Femur (tissue), 1 donor: ENCODE measurements around the gene CHRNG.
"Not testable (repeated sequence)": the region's sequence is repeated elsewhere in the genome, so short reads cannot be mapped to it uniquely, and the experiment has no call there.

Source experiments
- DNase-seq: peaks from one replicate; pipeline ENCODE4 v3.0.0-alpha.2; 2017

The CHRNG gene

DNA sequence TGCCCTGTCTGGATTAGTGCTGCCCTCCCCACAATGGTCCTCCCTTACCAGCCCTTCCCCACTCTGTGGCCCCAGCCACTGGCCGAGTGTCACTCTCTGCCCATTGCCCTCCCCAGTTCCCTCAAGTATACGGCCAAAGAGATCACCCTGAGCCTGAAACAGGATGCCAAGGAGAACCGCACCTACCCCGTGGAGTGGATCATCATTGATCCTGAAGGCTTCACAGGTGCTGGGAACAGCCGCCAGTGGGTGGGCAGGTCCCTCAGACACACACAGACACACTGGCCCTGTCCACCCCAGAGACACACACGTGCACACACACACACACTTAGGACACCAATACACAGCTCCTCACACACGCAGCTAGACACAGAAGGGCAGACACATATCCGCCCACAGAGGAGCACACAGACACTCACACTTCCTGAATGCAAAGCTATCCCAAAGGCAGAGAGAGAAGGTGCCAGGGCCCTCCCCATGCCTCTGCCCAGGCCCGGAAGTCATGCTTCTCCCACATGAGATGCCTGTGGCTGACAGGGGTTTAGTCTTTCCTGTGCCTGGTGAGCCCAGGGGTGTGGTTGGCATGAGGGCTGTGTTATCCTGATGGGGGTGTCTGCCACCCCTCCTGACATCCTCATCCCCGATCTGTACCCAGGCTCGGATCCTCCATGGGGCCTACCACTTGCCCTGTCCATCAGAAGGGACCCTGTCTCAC, 10.6 kb upstream of the CHRNG start:
- DNase-seq, result no peak

GRCh38 chr2:232529806-232530547, 9.5 kb upstream of the CHRNG start:
- DNase-seq, result no peak

DNA sequence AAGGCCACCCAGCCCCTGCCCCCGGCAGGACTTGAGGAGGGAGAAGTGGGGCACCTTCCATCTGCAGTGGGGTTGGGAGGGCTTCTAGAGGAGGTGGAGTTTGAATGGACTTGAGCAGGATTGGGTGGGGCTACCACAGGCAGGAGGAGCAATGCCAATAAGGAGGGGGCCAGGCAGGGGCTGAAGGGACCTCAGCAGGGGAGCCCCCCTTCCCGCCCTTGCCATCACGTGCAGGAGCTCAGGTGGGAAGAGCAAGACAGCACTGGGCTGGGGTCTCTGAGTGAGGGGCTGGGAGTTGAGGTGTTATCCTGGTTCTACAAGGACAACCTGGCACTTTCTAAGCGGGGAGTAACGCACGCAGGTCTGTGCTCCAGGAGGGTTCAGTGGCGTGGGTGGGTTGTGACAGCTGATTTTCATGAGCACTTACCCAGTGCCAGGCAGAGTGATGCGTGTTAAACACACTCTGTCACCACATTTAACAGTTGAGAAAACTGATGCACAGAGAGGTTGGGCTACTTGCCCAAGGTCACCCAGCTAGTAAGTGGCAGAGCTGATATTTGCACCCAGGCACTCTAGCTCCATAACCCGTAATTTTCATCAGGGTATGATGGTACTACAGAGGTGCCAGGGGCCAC, 8.7 kb upstream of the CHRNG start:
- DNase-seq, result no peak

- no peak for DNase-seq
Observed at GRCh38 chr2:232532419-232532818, 7.1 kb upstream of the CHRNG start.

DNA sequence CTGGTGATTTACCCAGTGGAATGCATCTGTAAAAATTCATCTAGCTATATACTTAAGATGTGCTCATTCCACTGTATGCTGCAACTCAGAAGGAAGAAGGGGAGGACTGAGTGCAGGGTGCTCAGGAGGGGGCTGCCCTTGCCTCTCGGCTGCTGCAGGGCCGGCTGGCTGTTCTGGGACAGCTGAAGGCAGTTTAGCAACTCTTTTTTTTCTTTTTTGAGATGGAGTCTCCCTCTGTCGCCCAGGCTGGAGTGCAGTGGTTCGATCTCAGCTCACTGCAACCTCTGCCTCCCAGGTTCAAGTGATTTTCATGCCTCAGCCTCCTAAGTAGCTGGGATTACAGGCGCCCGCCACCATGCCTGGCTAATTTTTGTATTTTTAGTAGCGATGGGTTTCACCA, 6.7 kb upstream of the CHRNG start:
- DNase-seq, result not testable (repeated sequence)

- DNase-seq, result no peak
Observed at GRCh38 chr2:232533944-232534710, 5.4 kb upstream of the CHRNG start.

GRCh38 chr2:232534940-232535651, 4.4 kb upstream of the CHRNG start:
- DNase-seq, result no peak

- DNase-seq, result no peak
Observed at GRCh38 chr2:232535761-232536530, 3.5 kb upstream of the CHRNG start.

- DNase-seq, result no peak
Observed at GRCh38 chr2:232537079-232537478, 2.4 kb upstream of the CHRNG start.

GRCh38 chr2:232537499-232537898, 2.0 kb upstream of the CHRNG start:
- DNase-seq, result no peak

DNA sequence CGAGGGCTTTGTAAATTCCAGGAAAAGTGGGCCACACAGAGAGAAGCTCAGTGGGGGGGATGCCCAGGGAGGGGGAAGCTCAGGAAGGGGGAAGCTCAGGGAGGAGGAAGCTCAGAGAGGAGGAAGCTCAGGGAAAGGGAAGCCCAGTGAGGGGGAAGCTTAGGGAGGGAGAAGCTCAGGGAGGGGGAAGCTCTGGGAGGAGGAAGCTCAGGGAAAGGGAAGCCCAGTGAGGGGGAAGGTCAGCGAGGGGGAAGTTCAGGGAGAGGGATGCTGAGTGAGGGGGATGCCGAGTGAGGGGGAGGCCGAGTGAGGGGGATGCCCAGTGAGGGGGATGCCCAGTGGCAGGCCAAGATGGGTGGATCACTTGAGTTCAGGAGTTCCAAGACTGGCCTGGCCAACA, 821 bp upstream of the CHRNG start:
- DNase-seq, result no peak

- no peak for DNase-seq
Observed at GRCh38 chr2:232540441-232541041, 1.0 kb downstream of the CHRNG start.

DNA sequence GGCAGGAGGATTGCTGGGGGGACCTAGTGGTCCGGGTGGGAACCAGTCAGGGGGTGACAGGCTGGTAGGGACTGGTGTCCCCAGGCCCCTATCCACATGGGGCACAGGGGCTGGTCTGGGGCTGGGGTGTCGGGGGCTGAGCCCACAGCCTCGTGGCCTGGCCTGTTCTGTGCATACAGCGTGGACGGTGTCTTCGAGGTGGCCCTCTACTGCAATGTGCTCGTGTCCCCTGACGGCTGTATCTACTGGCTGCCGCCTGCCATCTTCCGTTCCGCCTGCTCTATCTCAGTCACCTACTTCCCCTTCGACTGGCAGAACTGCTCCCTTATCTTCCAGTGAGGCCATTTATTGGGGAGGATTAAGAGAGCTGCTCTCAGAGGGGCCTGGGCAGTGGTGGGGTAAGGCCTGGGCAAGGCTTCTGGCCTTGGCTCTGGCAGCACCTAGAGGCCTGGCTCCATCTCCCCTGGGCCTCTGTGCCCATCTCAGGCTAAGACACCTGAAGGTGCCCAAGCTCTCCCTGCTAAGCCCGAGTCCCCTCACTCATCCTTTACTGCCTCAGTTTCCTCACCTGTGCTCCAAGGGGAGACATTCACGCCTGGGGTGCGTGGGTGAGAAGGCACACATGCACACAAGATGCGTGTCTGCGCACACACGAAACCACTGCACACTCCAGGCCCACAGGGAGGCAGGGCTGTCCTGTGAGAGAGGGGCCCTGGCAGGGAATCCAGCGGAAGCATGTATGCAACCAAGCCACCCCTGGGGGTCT, 1.9 kb downstream of the CHRNG start:
- no peak for DNase-seq

DNA sequence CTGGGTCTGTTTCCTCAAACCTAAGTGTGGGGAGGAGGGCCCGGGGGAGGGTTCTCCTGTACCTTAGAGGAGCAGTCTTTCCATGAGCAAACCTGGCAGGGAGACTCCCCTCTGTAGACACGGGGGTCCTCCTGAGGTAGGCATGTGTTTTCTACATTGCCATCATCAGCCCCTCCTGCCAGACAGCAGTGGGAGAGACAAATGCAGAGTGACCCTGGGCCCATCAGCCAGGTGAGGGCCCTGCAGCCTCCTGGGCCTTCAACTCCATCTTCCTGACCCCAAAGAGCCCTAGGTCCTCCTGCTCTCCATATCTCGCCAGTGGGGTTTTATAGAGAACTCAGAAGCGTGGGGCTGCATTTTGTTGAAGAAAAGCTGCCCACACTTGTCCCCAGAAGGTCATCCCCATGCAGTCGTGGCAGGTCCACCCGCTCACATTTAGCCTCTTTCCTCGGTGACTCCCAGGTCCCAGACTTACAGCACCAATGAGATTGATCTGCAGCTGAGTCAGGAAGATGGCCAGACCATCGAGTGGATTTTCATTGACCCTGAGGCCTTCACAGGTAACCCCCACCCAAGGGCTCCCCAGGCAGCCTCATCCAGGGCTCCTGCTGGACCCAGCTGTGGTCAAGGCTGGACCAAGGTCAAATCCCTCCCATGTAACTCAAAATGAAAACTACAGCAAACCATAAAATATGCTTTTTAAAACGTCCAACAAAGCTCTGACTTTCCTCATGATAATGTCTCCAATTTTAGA, 2.6 kb downstream of the CHRNG start:
- no peak for DNase-seq

- DNase-seq, result no peak
Observed at GRCh38 chr2:232542715-232543467, 3.4 kb downstream of the CHRNG start.

GRCh38 chr2:232543491-232543890, 4.0 kb downstream of the CHRNG start:
- DNase-seq, result no peak

GRCh38 chr2:232543928-232544631, 4.6 kb downstream of the CHRNG start:
- DNase-seq, result no peak

GRCh38 chr2:232544674-232545073, 5.2 kb downstream of the CHRNG start:
- no peak for DNase-seq
